HEK293 (cell line): ENCODE results near the gene KRT4.
A peak's percentile ranks its signal among the peaks of the same experiment; 100 is the strongest.

Source experiments
- CTCF ChIA-PET: fragments of 350-600 bp; formaldehyde crosslinking; extraction: SDS; loops from one replicate; lab custom pipeline; 2021; ENCODE audit warnings: antibody characterized with exemption; lab: Yijun Ruan, JAX
- POLR2A ChIA-PET: fragments of 300-600 bp; formaldehyde crosslinking; extraction: SDS; loops from one replicate; lab custom pipeline; 2020; ENCODE audit warnings: antibody characterized with exemption, inconsistent platforms; lab: Yijun Ruan, JAX
- H3K27ac ChIP-seq: fragments of 200-500 bp; sonication (Bioruptor generic); 2 replicates; pipeline ENCODE4 v1.5.1; 2014; ENCODE audit warnings: low read depth, low read length, control low read depth, inconsistent platforms; ENCODE audit errors: extremely low read depth
- H3K36me3 ChIP-seq, 2 experiments: fragments of 200-500 bp in 1 of 2; sonication (Bioruptor generic) in 1 of 2; 1 replicate in 1 of 2; 2 replicates in 1 of 2; pipeline ENCODE4 v1.5.1; 2014 to 2017; ENCODE audit warnings: inconsistent platforms in 2 of 2, low read length in 2 of 2; ENCODE audit not compliant: control insufficient read depth in 2 of 2, insufficient read depth in 1 of 2
- H3K4me1 ChIP-seq: fragments of 200-500 bp; sonication (Bioruptor generic); 2 replicates; pipeline ENCODE4 v1.5.1; 2014; ENCODE audit warnings: mild to moderate bottlenecking, low read length, inconsistent platforms; ENCODE audit not compliant: control insufficient read depth, insufficient read depth
- H3K4me3 ChIP-seq: 2 replicates; pipeline ENCODE4 v1.5.1; 2011; ENCODE audit warnings: low read depth, mild to moderate bottlenecking, control low read depth, low read length, moderate library complexity
- H3K9me3 ChIP-seq: fragments of 200-500 bp; sonication (Bioruptor generic); 2 replicates; pipeline ENCODE4 v1.5.1; 2014; ENCODE audit warnings: low read depth, low read length, inconsistent platforms; ENCODE audit not compliant: control insufficient read depth, insufficient read depth
- KLF8 ChIP-seq: fragments of 450-650 bp; formaldehyde crosslinking; IDR thresholded peaks from 2 replicates; pipeline ENCODE4 v1.5.1; 2016; ENCODE audit warnings: missing biosample characterization, missing genetic modification characterization
- REPIN1 ChIP-seq: fragments of 450-650 bp; formaldehyde crosslinking; IDR thresholded peaks from 2 replicates; pipeline ENCODE4 v1.5.1; 2017; ENCODE audit warnings: missing biosample characterization, missing genetic modification characterization, low read depth
- SALL2 ChIP-seq: fragments of 450-650 bp; formaldehyde crosslinking; IDR thresholded peaks from 2 replicates; pipeline ENCODE4 v1.5.0; 2017; ENCODE audit warnings: missing biosample characterization, mild to moderate bottlenecking, missing genetic modification characterization, borderline replicate concordance
- SP7 ChIP-seq: fragments of 450-650 bp; formaldehyde crosslinking; IDR thresholded peaks from 2 replicates; pipeline ENCODE4 v1.5.1; 2016; ENCODE audit warnings: missing biosample characterization, missing genetic modification characterization
- ZBTB17 ChIP-seq: fragments of 450-650 bp; formaldehyde crosslinking; IDR thresholded peaks from 2 replicates; pipeline ENCODE4 v1.5.1; 2016; ENCODE audit warnings: missing biosample characterization, missing genetic modification characterization
- ZNF155 ChIP-seq: fragments of 450-650 bp; formaldehyde crosslinking; IDR thresholded peaks from 2 replicates; pipeline ENCODE4 v1.5.1; 2016; ENCODE audit warnings: missing biosample characterization, missing genetic modification characterization
- ZNF157 ChIP-seq: fragments of 450-650 bp; formaldehyde crosslinking; IDR thresholded peaks from 2 replicates; pipeline ENCODE4 v1.5.1; 2016; ENCODE audit warnings: missing biosample characterization, missing genetic modification characterization
- ZNF175 ChIP-seq: fragments of 450-650 bp; formaldehyde crosslinking; IDR thresholded peaks from 2 replicates; pipeline ENCODE4 v1.5.1; 2016; ENCODE audit warnings: missing biosample characterization, missing genetic modification characterization
- ZNF19 ChIP-seq: fragments of 450-650 bp; formaldehyde crosslinking; IDR thresholded peaks from 2 replicates; pipeline ENCODE4; 2016; ENCODE audit warnings: missing biosample characterization, missing genetic modification characterization, low read depth
- ZNF214 ChIP-seq: fragments of 450-650 bp; formaldehyde crosslinking; IDR thresholded peaks from 2 replicates; pipeline ENCODE4 v1.5.1; 2017; ENCODE audit warnings: missing biosample characterization, mild to moderate bottlenecking, missing genetic modification characterization, borderline replicate concordance
- ZNF394 ChIP-seq: fragments of 450-650 bp; formaldehyde crosslinking; IDR thresholded peaks from 2 replicates; pipeline ENCODE4 v1.5.1; 2016; ENCODE audit warnings: missing biosample characterization, missing genetic modification characterization, mild to moderate bottlenecking, moderate library complexity, borderline replicate concordance
- ZNF560 ChIP-seq: fragments of 450-650 bp; formaldehyde crosslinking; IDR thresholded peaks from 2 replicates; pipeline ENCODE4 v1.5.1; 2017; ENCODE audit warnings: missing biosample characterization, missing genetic modification characterization, borderline replicate concordance
- ZNF585B ChIP-seq: fragments of 450-650 bp; formaldehyde crosslinking; IDR thresholded peaks from 2 replicates; pipeline ENCODE4 v1.5.1; 2016; ENCODE audit warnings: missing biosample characterization, missing genetic modification characterization
- ZNF600 ChIP-seq: fragments of 450-650 bp; formaldehyde crosslinking; IDR thresholded peaks from 2 replicates; pipeline ENCODE4 v1.5.1; 2016; ENCODE audit warnings: missing biosample characterization, missing genetic modification characterization
- ZNF621 ChIP-seq: fragments of 450-650 bp; formaldehyde crosslinking; IDR thresholded peaks from 2 replicates; pipeline ENCODE4 v1.5.1; 2017; ENCODE audit warnings: missing biosample characterization, missing genetic modification characterization
- ZNF660 ChIP-seq: fragments of 450-650 bp; IDR thresholded peaks from 2 replicates; pipeline ENCODE4 v1.5.1; 2018; ENCODE audit warnings: missing biosample characterization, mild to moderate bottlenecking, missing genetic modification characterization
- ZNF776 ChIP-seq: fragments of 450-650 bp; formaldehyde crosslinking; IDR thresholded peaks from 2 replicates; pipeline ENCODE4 v1.5.0; 2017; ENCODE audit warnings: missing biosample characterization, missing genetic modification characterization, borderline replicate concordance
- ZNF843 ChIP-seq: fragments of 450-650 bp; formaldehyde crosslinking; IDR thresholded peaks from 2 replicates; pipeline ENCODE4 v1.5.1; 2016; ENCODE audit warnings: missing biosample characterization, missing genetic modification characterization
- TF ChIP-seq, protein P1 (sequence below): fragments of 450-650 bp; formaldehyde crosslinking; IDR thresholded peaks from 2 replicates; pipeline ENCODE4 v1.5.1; 2016; ENCODE audit warnings: missing biosample characterization, missing genetic modification characterization
- TF ChIP-seq, protein P2 (sequence below): fragments of 450-650 bp; formaldehyde crosslinking; IDR thresholded peaks from 2 replicates; pipeline ENCODE4 v1.5.1; 2016; ENCODE audit warnings: missing biosample characterization, missing genetic modification characterization
- TF ChIP-seq, protein P3 (sequence below): fragments of 450-650 bp; IDR thresholded peaks from 2 replicates; pipeline ENCODE4 v1.5.1; 2018; ENCODE audit warnings: missing biosample characterization, mild to moderate bottlenecking, missing genetic modification characterization

Gene KRT4

DNA sequence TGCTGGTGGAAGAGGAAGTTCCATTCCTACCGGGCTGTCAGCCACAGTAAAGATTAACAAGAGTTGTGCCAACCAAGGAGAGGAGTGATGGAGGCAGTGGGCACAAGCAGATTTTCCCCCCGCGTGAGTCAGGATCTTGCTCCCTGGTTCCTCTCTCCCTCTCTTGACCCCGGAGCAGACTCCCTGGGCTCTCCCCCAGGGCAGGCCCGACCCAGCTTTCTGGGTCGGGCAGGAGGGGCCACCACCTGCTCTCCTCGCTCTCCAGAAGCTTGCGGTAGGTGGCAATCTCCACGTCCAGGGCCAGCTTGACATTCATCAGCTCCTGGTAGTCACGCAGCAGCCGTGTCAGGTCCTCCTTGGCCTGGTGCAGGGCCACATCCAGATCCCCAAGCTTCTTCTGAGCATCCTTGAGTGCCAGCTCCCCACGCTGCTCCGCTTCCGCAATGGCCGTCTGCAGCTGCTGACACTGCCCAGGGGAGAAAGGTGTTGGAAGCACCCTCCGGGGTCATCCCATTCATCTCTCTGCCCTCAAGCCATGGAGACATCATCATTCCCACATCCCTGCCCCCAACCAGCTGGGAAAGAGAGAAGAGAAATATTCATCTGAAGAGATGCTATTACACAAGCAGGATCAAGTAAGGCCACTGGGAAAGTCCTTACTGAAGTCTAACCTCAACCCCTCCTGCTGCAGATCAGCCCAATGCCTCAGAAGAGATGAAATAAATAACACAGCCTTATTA, 9.0 kb upstream of the KRT4 start (continued):
- TF ChIP-seq, protein P1, sequence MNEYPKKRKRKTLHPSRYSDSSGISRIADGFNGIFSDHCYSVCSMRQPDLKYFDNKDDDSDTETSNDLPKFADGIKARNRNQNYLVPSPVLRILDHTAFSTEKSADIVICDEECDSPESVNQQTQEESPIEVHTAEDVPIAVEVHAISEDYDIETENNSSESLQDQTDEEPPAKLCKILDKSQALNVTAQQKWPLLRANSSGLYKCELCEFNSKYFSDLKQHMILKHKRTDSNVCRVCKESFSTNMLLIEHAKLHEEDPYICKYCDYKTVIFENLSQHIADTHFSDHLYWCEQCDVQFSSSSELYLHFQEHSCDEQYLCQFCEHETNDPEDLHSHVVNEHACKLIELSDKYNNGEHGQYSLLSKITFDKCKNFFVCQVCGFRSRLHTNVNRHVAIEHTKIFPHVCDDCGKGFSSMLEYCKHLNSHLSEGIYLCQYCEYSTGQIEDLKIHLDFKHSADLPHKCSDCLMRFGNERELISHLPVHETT (tag by site-specific recombination): no peak
- TF ChIP-seq REPIN1: no peak
- TF ChIP-seq ZNF157 (tag by site-specific recombination): no peak
- no peak for TF ChIP-seq SP7
- no peak for TF ChIP-seq ZNF600 (tag by site-specific recombination)
- TF ChIP-seq ZNF394 (tag by site-specific recombination): no peak
- TF ChIP-seq ZNF214: no peak

DNA sequence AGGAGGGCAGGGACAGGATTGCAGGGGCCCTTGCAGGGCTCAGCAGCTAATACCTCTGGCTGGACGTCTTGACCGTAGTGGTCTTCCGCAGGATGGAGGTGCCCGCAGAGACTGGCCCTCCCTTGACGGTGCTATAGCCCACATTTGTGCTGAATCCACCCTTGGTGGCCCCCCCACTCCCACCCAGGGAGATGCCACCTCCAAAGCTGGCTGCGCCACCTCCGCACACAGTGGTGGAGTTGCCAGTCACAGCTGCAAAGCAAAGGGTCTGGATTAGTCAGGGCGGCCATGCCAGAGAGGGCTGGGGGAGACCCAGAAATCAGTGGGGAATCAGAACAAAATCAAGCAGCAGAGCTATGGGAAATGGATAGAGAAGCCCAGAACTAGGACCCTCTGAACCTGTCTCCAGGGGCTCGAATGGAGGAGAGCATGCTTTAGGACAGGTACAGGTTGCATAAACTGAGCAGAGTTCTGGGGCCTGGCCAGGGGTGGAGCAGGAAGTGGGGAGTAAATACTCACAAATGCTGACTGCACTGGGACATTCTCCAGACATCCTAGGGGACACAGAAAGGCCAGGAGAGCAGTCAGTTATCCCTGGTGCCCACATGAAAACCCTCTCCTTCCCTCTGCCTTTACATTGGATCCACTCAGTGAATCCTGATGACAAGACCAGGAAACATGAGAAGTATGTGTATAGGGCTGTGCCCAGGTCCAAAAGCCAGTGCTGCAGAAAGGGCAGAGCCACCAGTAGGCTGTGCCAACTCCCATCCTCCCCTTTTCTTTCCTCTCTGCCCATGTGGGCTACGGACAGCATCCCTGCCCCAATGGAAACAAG, 8.1 kb upstream of the KRT4 start:
- Histone ChIP-seq H3K4me3 (no peak overlapping the region), H3K36me3 (no peaks in the 10 kb centered on the region), H3K9me3 (no peaks in the 10 kb centered on the region), H3K4me1 (no peaks in the 10 kb centered on the region), H3K27ac (no peak overlapping the region)
- ChIA-PET POLR2A (no interaction called here), CTCF (interaction anchor here (0.6 kb wide), 1 partner anchor 314 kb away, joined by 3 read pairs; no protein-coding TSS in a partner anchor)
- no peak for TF ChIP-seq ZNF175 (tag by site-specific recombination)
- TF ChIP-seq, protein P2, sequence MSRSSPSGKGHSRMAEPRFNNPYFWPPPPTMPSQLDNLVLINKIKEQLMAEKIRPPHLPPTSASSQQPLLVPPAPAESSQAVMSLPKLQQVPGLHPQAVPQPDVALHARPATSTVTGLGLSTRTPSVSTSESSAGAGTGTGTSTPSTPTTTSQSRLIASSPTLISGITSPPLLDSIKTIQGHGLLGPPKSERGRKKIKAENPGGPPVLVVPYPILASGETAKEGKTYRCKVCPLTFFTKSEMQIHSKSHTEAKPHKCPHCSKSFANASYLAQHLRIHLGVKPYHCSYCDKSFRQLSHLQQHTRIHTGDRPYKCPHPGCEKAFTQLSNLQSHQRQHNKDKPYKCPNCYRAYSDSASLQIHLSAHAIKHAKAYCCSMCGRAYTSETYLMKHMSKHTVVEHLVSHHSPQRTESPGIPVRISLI (tag by site-specific recombination): no peak

DNA sequence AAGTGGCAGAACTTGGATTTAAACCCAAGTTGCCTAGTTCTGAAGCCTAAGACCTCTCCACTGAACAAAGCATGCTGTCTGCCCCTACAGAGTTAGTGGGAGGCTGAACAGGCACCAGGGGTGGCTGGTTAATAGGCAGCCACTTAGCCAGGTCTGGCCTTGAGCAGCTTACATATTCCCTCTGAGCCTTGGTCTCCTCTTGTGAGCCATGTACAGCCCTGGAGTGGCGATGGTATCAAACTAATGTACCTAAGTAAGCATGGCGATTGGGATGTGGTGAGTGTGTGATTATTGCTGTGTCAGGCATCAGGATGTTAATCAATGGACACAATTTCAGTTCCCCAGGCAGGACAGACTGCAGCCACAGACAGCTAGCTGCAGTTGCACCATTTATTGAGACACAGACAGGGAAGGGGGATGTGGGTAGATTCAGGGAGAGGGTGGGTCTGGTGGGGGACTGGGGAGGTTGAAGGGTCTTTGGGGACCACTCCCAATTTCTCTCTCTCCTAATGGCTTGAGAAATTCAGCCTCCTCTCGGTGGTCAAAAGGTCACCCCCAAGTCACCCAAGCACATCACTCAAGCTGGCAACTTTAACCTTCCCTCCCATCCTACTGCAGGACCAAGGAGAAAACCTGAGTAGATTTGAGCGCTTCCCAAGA, 7.3 kb upstream of the KRT4 start:
- CTCF ChIA-PET: no interaction called here

DNA sequence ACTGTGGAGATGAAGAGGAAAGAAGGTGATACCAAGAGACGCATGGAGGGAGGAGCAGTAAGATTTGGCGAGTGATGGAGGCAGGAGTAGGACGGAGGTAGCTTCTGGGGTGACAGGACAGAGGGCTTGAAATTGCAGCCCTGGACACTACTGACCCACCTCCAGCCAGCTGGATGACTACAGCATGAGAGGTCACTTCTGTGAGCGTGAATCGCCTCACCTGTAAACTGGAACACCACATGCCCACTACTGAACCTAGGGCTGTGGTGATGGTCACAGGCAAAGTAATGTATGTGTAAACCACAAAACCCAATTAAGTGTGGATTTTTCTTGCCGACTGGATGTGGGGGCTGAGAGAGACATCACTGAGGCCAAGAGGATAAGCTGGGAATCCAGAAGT, 6.6 kb upstream of the KRT4 start:
- ChIA-PET CTCF (interaction anchor here (1.2 to 1.4 kb wide), 2 partner anchors 45 to 59 kb away, joined by 6 to 9 read pairs; no protein-coding TSS in a partner anchor), POLR2A (no interaction called here)
- Histone ChIP-seq H3K4me1 (no peaks in the 10 kb centered on the region), H3K36me3 (no peaks in the 10 kb centered on the region), H3K9me3 (no peaks in the 10 kb centered on the region), H3K27ac (no peak overlapping the region), H3K4me3 (no peak overlapping the region)
- TF ChIP-seq ZNF585B: no peak
- TF ChIP-seq KLF8 (tag by site-specific recombination): no peak
- no peak for TF ChIP-seq ZNF843 (tag by site-specific recombination)
- no peak for TF ChIP-seq ZNF560 (tag by site-specific recombination)
- no peak for TF ChIP-seq ZNF155 (tag by site-specific recombination)
- no peak for TF ChIP-seq ZNF621
- TF ChIP-seq SALL2 (tag by site-specific recombination): no peak
- TF ChIP-seq ZNF776 (tag by site-specific recombination): no peak
- TF ChIP-seq ZNF19 (tag by site-specific recombination): no peak
- TF ChIP-seq, protein P3, sequence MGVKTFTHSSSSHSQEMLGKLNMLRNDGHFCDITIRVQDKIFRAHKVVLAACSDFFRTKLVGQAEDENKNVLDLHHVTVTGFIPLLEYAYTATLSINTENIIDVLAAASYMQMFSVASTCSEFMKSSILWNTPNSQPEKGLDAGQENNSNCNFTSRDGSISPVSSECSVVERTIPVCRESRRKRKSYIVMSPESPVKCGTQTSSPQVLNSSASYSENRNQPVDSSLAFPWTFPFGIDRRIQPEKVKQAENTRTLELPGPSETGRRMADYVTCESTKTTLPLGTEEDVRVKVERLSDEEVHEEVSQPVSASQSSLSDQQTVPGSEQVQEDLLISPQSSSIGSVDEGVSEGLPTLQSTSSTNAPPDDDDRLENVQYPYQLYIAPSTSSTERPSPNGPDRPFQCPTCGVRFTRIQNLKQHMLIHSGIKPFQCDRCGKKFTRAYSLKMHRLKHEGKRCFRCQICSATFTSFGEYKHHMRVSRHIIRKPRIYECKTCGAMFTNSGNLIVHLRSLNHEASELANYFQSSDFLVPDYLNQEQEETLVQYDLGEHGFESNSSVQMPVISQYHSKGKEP: no peak
- no peak for TF ChIP-seq ZNF660 (tag by site-specific recombination)

More for the DNA sequence above, 7.3 kb upstream of the KRT4 start:
- Histone ChIP-seq H3K4me1 (no peaks in the 10 kb centered on the region), H3K4me3 (no peak overlapping the region), H3K36me3 (no peaks in the 10 kb centered on the region), H3K27ac (no peak overlapping the region), H3K9me3 (no peaks in the 10 kb centered on the region)
- POLR2A ChIA-PET: no interaction called here
- TF ChIP-seq SP7 (no peak), ZBTB17 (tag by site-specific recombination) (peak; percentile 59)
